NCI-H128 (cell line): ENCODE measurements around the gene ZSWIM4.
"Not testable (repeated sequence)": the region's sequence is repeated elsewhere in the genome, so short reads cannot be mapped to it uniquely, and the experiment has no call there.

ENCODE experiments used
- DNase-seq: peaks from one replicate; lab custom pipeline; 2025; ENCODE audit not compliant: unreplicated experiment; lab: John Stamatoyannopoulos, UW

Gene ZSWIM4

GRCh38 chr19:13794757-13795589 is at the start of gene ZSWIM4:
Gene ZSWIM4, plus strand, starts transcription at chr19:13795443. Its CDS starts 206 bp downstream, at chr19:13795649.
- DNase-seq, result peak; percentile 98

- DNase-seq, result no peak
These were observed 48.2 kb upstream of the ZSWIM4 start for GRCh38 chr19:13747098-13747453.

GRCh38 chr19:13748169-13748828 is 46.9 kb upstream of the ZSWIM4 start:
- DNase-seq, result no peak

- no peak for DNase-seq
These were observed 43.8 kb upstream of the ZSWIM4 start for GRCh38 chr19:13751436-13751835.

- DNase-seq, result not testable (repeated sequence)
These were observed 41.6 kb upstream of the ZSWIM4 start for GRCh38 chr19:13753622-13754021.

- DNase-seq, result no peak
These were observed 39.0 kb upstream of the ZSWIM4 start for GRCh38 chr19:13756210-13756609.

GRCh38 chr19:13757805-13758772 is 37.2 kb upstream of the ZSWIM4 start:
- DNase-seq, result no peak

- DNase-seq, result no peak
These were observed 36.4 kb upstream of the ZSWIM4 start for GRCh38 chr19:13758795-13759194.

GRCh38 chr19:13761423-13761822 is 33.8 kb upstream of the ZSWIM4 start:
- no peak for DNase-seq

- no peak for DNase-seq
These were observed 32.5 kb upstream of the ZSWIM4 start for GRCh38 chr19:13762635-13763235.

- DNase-seq, result no peak
These were observed 32.0 kb upstream of the ZSWIM4 start for GRCh38 chr19:13763265-13763664.

GRCh38 chr19:13764101-13764807 is 31.0 kb upstream of the ZSWIM4 start, which contains the start of gene MRI1:
Gene MRI1, plus strand, starts transcription at chr19:13764522. Its CDS starts 67 bp downstream, at chr19:13764589.
- DNase-seq, result peak; percentile 41

- no peak for DNase-seq
These were observed 30.3 kb upstream of the ZSWIM4 start for GRCh38 chr19:13764821-13765394.

- DNase-seq, result no peak
These were observed 29.7 kb upstream of the ZSWIM4 start for GRCh38 chr19:13765395-13766094.

GRCh38 chr19:13766095-13766481 is 29.2 kb upstream of the ZSWIM4 start:
- no peak for DNase-seq

GRCh38 chr19:13768510-13768909 is 26.7 kb upstream of the ZSWIM4 start:
- no peak for DNase-seq

GRCh38 chr19:13770013-13770635 is 25.1 kb upstream of the ZSWIM4 start:
- no peak for DNase-seq
